HCT116 (cell line): ENCODE measurements around the gene C2orf68.

Experiments
- EZH2 ChIP-seq: fragments of 200-600 bp; sonication (generic); IDR thresholded peaks from 2 replicates; pipeline ENCODE4 v1.6.1; 2017; ENCODE audit warnings: antibody characterized with exemption, mixed run types
- FOSL1 ChIP-seq: IDR thresholded peaks from 2 replicates; pipeline ENCODE4 v1.6.1; 2012; ENCODE audit warnings: low read depth
- JUND ChIP-seq: IDR thresholded peaks from 2 replicates; pipeline ENCODE4 v1.6.1; 2012
- POLR2A ChIP-seq: IDR thresholded peaks from 2 replicates; pipeline ENCODE4 v1.7.0; 2011; ENCODE audit warnings: borderline replicate concordance; ENCODE audit not compliant: insufficient read depth, insufficient read length; ENCODE audit errors: extremely low read depth
- POLR2AphosphoS5 ChIP-seq: IDR thresholded peaks from 2 replicates; pipeline ENCODE4 v1.6.1; 2011; ENCODE audit warnings: mild to moderate bottlenecking, low read depth, low read length, moderate library complexity
- RAD21 ChIP-seq: IDR thresholded peaks from 2 replicates; pipeline ENCODE4 v1.6.1; 2012; ENCODE audit warnings: low read depth, mild to moderate bottlenecking
- SP1 ChIP-seq: IDR thresholded peaks from 2 replicates; pipeline ENCODE4 v1.6.1; 2012; ENCODE audit warnings: low read depth
- TCF7L2 ChIP-seq: IDR thresholded peaks from 2 replicates; pipeline ENCODE4 v1.7.0; 2011; ENCODE audit warnings: borderline replicate concordance, inconsistent platforms; ENCODE audit not compliant: insufficient read depth, insufficient read length; ENCODE audit errors: extremely low read depth
- YY1 ChIP-seq: IDR thresholded peaks from 2 replicates; pipeline ENCODE4 v1.6.1; 2011; ENCODE audit warnings: low read length, low read depth, moderate library complexity, mild to moderate bottlenecking; ENCODE audit not compliant: insufficient replicate concordance; ENCODE audit errors: extremely low read depth
- TF ChIP-seq, protein P1 (sequence below), 3 experiments: fragments of 200-600 bp in 1 of 3; sonication (generic) in 1 of 3; IDR thresholded peaks in 2 of 3; conservative IDR thresholded peaks in 1 of 3; 2 replicates each; pipeline ENCODE4 v1.5.1; 2012 to 2017; ENCODE audit warnings: low read depth in 2 of 3, low read length in 2 of 3, antibody characterized with exemption in 1 of 3, borderline replicate concordance in 1 of 3, control low read depth in 1 of 3, mild to moderate bottlenecking in 1 of 3, mixed read lengths in 1 of 3, mixed run types in 1 of 3, moderate library complexity in 1 of 3; ENCODE audit not compliant: insufficient read depth in 1 of 3
- TF ChIP-seq, protein P2 (sequence below): IDR thresholded peaks from 2 replicates; pipeline ENCODE4 v1.6.1; 2012

DNA sequence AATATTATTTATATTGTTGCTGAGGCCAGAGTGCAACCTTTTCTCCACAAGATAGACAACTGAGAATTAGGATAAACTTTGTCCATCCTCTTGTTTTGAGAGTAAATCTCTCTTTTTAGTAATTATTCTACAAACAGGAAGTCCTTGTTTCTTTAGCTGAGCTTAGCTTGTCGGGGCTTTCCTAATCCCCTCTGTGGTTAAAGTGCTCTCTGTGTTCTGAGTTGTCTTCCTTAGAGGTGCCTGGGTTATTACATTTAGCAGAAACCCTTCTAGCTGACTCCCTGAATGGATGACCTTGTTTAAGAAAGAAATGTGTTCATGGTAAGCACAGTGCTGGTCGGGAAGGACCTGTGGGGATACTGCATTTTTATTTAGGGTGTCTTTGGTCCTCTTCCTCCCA is 16.8 kb upstream of the C2orf68 start:
- TF ChIP-seq, protein P1, sequence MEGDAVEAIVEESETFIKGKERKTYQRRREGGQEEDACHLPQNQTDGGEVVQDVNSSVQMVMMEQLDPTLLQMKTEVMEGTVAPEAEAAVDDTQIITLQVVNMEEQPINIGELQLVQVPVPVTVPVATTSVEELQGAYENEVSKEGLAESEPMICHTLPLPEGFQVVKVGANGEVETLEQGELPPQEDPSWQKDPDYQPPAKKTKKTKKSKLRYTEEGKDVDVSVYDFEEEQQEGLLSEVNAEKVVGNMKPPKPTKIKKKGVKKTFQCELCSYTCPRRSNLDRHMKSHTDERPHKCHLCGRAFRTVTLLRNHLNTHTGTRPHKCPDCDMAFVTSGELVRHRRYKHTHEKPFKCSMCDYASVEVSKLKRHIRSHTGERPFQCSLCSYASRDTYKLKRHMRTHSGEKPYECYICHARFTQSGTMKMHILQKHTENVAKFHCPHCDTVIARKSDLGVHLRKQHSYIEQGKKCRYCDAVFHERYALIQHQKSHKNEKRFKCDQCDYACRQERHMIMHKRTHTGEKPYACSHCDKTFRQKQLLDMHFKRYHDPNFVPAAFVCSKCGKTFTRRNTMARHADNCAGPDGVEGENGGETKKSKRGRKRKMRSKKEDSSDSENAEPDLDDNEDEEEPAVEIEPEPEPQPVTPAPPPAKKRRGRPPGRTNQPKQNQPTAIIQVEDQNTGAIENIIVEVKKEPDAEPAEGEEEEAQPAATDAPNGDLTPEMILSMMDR (IDR thresholded peaks at IDR 0.05 in 2 of 3, conservative IDR thresholded peaks at IDR 0.05 in 1 of 3; ENCODE audit: borderline replicate concordance in 1 of 3, insufficient read depth in 1 of 3, low read depth in 2 of 3, low read length in 2 of 3): no peak
- TF ChIP-seq TCF7L2 (no peak), POLR2A (no peak), RAD21 (no peak), SP1 (no peak), YY1 (no peak), EZH2 (no peak), JUND (no peak), FOSL1 (no peak), POLR2AphosphoS5 (no peak)
- TF ChIP-seq, protein P2, sequence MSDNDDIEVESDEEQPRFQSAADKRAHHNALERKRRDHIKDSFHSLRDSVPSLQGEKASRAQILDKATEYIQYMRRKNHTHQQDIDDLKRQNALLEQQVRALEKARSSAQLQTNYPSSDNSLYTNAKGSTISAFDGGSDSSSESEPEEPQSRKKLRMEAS: no peak
